Superior temporal gyrus (tissue), 1 donor: ENCODE data around the gene VKORC1.
A peak's percentile ranks its signal among the peaks of the same experiment; 100 is the strongest.
"Not testable (repeated sequence)": the region's sequence is repeated elsewhere in the genome, so short reads cannot be mapped to it uniquely, and the experiment has no call there.

Experiments used
- DNase-seq: peaks from one replicate; pipeline ENCODE4 v3.0.0-alpha.2; 2016; ENCODE audit errors: extremely low spot score

The VKORC1 gene

DNA sequence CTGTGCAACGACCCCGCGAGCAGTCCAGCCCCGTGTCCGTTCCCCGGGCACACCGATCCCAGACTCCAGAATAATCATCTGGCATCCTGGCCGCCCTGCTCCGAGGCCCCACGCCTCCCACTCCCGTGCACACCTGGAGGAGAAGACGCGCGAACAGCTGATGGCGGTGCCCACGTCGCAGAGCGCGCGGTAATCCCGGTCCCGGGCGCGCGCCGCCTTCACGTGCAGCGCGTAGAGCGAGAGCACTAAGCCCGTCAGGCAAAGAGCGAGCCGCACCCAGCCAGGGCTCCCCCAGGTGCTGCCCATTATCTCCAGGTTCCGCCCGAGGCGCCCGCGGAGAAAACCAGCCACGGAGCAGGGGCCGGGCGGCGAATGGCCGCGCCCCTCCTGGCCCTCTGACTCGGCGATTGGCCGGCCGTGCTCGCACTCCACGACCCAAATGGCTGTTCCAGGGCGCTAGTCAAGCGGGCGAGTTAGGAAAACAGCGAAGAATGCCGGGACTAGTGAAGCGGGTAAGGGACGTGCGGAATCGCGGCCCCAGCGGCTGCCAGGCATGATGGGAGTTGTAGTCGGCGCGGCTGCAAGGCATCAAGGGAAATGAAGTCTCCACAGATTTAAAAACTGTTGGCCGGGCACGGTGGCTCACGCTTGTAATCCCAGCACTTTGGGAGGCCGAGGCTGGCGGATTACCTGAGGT, at the start of gene VKORC1:
TSS of gene VKORC1 (minus strand) at position 374 of the 697 bp plus-strand sequence. CDS start at position 306, 68 bp downstream.
- peak; percentile 95 for DNase-seq

DNA sequence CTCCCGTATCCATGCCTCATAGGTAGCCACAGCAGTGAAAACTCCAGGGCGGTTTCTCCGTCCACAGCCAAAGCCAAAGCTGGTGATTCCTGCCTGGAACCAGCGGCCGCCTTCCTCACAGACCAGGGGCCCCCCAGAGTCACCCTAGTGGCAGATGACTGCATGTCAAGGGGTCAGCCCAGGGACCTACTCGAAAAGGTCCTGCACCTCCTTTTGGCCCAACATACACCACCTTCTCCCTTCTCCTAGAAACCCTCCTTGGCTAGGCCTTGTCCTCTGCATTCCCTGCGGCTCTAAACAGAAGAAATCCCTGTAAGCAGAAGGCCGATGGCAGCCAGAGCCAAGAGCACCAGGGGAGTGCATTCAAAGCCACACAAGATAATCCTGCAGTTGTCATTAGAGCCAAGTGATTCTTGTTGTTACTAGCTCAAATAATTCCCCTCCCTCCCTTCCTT, 49.1 kb upstream of the VKORC1 start:
- no peak for DNase-seq

DNA sequence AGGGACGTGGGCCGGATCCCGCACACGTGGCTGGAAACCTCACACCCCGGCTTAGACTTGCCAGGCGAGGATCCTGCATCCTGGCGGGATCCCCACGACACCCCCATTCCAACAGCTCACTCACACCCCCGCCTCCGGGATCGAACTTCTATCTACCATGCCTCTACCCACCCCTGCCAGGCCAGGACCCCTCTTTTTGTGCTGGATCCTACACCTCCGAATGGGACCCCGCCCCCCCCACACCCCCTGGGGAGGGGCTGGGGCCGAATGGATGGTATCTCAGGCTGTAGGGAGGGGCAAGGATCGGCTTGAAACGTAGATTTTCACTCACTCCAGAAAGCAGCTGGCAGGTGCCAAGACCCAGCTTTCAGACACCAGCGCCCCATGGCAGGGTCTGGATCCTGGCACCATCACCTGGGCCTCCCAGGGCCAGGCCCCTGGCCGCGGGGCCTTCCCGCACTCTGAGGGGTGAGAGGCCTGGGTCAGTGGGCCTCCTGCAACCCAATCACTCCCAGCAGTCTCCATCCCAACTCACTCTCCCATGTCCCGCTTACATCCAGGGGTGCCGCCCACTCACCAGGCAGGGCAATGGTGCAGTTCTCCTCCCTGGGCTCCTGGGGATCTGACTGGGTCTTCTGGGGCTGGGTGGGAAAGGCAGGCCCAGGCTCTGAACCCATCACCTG, 48.6 kb upstream of the VKORC1 start:
- DNase-seq = no peak

DNA sequence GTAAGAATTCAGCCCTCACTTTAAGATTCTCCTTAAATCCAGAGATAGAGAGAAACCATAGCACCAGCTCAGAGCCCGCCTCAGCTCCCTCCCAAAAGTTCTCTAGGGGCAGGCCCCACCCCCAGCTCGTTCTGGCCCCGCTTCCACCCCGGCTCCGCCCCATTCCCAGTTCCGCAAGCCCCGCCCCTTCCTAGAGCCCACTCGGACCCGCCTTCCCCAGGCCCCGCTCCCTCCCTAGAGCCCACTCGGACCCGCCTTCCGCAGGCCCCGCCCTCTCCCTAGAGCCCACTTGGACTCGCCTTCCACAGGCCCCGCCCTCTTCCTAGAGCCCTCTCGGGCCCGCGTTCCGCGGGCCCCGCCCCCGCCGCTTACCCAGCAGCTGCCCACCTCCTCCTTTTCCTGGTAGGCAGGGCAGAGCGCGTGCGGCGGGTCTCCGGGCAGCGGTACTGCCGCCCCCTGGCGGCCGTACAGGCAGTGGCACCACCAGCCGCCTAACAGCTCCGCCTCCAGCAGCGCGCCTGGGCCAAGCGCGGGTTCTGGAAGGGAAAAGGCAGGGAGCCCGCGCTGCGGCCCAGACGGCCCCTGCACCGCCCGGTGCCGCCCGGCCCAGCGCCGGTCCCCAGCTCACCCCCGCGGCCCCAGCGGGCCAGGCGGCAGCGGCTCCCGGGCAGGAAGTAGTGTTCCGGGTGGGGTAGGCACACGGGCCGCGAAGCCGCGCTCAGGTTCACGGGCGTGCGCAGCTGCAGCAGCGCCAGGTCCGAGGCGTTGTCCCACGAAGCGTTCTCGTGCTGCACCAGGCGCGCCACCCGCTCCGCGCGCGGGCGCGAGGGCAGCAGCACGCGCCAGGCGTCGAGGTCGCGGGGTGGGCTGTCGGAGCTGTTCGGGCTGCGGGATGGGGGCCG, 47.8 kb upstream of the VKORC1 start:
- peak; percentile 89 for DNase-seq

DNA sequence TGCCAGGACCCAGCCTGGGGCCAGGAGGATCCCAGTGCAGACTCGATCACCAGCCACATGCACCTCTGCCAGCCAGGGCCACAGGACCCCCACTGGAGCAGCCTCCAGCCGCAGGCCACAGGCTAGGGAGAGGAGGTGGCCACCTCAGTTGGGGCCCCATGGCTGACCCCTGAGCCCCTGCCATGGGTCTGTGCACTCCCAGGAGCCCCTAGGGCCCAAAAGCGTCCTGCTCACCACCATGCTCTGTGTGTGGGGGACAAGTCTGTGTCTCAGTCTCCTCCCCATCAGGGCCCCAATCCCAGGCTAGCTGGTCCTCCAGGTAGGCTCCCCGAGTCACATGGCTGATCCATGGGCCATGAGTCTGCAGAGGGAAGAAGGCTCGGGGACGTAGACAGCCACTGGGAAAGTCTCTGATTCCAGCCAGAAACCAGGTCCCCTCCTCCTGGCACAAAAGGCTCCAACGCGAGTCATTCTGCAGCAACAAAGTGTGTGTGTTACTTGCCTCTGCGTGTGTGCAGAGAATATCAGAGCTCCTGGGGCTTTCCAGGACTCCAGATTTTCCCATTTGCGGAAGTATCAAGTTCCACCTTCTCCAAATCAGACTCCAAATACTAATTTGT, 47.0 kb upstream of the VKORC1 start:
- no peak for DNase-seq

DNA sequence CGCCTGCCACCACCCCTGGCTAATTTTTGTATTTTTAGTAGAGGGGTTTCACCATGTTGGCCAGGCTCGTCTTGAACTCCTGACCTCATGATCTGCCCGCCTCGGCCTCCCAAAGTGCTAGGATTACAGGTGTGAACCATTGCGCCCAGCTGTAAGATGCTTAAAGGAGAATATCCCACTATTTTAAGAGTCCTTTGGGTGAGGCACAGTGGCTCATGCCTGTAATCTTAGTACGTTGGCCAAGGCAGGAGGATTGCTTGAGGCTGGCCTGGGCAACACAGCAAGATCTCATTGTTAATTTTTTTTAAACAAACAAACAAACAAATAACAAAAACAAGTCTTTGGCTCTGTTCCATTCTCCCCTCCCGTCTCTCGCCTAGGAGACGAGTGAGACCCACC, 46.5 kb upstream of the VKORC1 start:
- DNase-seq = not testable (repeated sequence)

DNA sequence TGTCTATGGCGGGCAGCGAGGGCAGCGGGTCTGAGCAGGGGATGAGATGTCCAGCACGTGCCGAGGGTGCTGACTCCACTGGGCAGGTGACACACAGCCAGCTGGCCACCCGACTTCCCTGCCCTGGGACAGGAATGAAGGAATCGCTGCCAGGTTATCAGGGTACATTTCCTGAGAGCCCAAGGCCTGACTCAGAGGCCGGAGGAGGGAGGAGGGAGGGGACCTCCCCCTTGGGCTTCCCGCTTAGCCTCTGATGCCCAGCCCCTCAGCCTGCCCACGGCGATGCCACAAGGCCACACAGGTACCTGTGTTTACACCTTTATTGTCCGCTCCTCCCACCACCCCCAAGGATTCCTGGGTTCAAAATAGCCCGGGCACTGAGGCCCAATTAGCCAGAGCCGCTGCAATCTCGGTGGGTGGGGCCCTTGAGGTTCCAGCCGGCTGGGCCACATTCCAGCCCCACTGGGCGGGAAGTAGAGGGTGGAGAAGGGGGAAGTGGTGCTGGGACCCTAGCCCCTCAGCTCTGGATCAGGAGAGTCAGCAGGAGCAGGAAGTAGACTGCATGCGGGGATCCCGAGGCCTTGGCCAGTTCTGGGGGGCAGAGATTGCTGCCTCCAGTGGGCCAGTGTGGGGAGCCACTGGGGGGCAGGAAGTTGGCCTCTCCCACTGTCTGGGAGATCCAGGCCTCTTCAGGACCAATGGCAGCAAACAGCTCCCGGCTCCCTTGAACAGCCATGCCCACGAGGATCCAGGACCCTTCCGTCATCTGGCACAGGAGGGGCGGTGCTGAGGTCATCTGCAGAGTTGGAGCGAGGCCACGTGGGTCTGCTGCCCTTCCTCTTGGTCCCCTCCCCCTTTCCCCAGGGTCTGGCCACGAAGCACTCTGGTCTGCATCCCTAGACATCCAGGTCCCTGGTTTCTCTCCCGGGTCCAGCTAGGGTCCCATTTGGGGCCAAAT, 44.3 kb upstream of the VKORC1 start:
- no peak for DNase-seq

DNA sequence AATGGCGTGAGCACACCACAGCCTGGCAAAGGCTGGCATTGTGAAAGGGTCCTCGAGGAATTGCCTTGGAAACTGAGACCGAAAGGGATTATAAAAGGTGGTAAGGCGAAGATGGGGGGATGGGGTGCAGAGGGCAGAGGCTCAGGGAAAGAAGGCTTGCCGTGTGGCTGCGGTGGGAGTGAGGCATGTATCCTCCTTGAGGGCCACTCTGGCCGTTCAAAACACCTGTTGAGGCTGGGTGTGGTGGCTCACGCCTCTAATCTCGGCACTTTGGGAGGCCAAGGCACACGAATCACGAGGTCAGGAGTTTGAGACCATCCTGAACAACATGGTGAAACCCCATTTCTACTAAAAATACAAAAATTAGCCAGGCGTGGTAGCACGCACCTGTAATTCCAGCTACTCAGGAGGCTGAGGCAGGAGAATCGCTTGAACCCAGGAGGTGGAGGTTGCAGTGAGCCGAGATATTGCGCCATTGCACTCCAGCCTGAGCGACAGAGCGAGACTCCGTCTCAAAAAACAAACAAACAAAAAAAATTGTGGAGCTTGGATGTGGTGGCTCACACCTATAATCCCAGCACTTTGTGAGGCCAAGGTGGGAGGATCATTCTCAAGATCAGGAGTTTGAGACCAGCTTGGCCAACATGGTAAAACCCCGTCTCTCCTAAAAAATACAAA, 42.4 kb upstream of the VKORC1 start:
- DNase-seq = not testable (repeated sequence)

DNA sequence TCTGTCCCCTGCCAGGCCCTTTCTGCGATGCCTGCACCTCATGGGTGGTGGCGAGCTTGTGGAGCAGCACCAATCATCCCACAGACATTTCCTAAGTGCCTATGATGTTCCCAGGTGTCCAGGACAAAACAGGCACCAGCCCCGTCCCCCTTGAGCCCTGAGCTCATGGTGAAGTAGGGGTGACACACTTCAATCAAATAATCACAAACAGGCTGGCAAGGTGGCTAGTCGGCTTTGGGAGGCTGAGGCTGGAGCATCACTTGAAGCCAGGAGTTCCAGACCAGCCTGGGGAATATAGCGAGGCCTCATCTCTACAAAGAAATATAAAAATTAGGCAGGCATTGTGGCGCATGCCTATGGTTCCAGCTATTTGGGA, 41.7 kb upstream of the VKORC1 start:
- no peak for DNase-seq

DNA sequence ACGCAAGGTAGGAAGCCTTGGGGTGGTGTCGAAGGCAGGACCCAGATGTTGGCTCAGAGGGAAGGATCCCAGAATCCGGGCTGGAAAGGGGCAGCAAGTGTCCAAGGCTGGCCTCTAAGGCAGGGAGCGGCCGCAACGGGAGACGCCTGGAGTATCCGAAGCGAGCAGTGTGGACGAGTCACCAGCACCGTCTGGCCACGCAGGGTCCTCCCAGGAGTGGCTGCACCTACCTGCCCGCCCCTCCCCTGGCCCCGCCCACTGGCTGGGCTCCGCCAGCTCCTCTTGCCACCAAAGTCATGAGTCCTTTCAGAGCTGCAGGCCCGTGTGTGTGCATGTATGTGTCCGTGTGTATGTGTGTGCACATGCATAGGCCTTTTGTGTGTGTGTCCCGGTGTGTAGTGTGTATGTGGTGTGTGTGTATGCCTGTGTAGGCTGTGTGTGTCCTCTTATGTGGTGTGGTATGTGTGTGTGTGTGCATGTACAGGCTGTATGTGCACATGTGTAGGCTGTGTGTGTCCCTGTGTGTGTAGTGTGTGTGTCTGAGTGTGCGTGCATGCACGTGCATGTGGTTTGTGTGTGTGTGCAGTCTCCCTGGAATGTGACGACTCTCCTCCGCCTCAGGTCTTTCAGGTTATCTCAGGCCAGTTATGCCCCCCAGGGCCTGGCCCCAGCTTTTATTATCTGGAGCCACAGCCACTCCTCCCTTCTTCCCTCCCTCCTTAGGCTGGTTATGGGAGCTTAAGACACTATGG, 41.1 kb upstream of the VKORC1 start, which contains the start of gene PRSS8:
TSS of gene PRSS8 (minus strand) at position 193 of the 752 bp plus-strand sequence. CDS start 229 bp downstream, outside the sequence.
- no peak for DNase-seq

DNA sequence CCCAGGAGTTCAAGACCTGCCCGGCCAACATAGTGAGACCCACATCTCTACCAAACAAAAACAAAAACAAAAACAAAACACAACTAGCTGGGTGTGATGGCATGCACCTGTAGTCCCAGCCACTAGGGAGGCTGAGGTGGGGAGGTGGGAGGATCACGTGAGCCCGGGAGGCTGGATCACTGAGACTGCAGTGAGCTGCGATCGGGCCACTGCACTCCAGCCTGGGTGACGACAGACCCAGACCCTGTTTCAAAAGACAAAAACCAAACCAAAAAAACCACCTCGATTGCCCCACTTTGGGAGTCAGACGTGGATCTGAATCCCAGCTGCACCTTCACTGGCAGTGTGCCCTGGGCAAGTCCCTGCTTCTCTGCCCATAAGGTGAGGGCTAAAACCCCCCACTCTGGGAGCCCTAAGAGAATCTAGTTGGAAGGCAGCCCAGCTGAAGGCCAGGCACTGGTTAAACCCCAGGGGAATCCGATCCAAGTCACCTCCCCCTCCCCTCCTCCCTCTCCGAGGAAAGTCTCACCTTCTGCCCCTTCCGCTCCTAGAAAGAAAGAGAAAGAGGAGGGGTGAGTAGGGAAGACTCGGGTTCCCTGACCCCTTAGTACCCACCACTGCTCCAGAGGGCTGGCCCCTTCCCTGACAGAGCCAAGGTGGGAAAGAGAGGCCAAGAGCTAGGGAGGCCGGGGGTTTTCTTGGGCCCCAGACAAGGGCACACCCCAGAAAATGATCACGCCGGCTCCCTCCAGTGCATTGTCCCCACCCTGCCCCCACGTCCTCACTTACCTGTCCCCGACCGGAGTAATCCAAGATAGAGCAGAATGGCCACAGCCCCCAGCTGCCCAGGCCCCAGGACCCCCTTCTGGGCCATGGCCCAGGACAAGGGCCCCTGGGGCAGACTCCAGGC, 40.3 kb upstream of the VKORC1 start:
- no peak for DNase-seq

DNA sequence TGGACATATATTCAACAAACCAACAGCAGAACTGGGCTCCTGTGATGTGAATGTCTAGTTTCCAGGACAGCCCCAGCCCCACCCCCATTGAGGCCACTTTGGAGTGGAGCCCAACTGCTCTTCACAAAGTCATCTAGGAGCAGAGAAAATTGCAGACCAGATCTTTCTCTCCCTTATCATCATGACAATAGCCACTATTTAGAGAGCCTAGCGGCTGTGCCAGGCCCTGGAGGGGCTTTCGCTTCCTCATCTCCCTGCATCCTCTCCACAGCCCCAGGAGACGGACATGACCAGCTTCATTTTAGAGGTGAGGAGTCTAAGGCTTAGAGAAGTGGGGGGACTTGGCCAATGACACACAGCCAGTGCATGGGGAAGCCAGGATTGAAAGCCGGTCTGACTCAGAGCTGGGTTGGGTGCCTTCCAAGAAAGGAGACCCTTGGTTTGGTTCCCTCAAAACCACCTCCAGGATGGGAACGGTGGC, 39.5 kb upstream of the VKORC1 start:
- DNase-seq = no peak

DNA sequence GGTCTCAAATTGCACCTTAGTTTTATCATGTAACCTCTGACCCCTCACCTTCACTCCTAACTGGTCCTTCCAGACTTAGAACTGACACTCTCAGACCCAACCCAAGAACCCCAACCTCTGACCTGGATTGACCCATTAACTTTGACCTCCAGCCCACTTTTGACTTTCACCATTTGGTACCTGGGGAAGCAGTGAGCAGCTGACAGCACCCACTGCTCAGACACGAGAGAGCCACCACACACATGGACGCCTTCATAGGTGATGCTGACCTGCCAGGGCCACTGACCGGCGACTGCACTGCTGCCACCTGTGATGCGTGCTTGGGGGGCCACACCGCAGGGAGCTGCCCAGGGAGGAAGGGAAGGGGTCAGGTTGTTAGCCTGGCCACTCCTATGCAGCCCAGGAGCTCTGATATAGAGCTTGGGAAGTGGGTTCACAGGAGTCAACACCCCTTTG, 38.5 kb upstream of the VKORC1 start:
- DNase-seq = no peak

DNA sequence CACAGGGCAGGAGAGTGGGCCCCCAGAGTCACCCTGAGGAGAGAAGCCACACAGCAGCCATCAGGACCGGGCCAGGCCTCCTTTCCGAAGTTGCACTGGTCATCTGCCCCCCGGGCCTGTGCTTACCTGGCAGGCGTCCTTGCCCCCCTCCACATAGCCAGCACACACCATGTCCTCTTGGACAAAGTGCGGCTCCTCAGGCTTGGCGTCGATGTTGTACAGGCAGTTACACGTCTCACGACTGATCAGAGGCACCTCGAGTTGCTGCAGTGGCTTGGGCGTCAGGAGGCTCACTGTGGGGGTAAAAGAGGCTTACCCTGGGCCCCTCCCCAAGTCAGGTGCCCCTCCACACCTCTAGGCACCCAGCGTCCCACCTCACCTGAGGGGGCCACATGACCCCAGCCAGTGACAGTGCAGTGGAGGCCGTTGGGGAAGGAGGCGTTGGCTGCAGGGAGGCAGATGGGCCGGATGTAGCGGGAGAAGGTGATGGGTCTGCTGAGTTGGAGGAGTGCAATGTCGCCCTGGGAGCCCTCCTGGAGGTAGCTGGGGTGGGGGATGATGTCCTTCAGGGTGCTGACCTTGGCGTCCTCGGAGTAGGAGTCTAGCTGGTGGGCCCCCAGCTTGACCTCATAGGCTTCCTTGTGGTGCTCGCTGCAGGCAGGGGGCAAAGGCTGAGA, 37.8 kb upstream of the VKORC1 start:
- DNase-seq = no peak

DNA sequence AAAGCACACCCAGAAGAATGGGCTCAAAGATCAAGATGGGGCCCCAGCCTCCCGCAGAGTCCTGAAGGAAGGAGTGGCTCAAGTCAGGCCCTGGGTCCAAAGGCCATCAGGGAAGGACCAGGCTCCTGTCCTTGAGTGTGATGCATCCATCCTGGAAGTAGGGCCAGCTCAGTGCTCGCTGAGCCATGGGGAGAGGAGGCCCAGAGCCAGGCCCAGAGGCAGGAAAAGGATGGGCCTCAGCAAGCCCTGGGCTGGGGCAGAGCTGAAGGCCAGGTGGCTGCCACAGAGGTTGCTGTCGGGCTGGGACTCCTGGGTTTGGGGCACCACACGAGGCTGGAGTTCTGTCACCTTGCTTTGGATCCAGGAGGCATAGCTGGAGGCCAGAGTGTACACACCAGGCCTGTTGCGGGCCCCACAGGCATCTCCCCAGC, 37.3 kb upstream of the VKORC1 start:
- DNase-seq = no peak

DNA sequence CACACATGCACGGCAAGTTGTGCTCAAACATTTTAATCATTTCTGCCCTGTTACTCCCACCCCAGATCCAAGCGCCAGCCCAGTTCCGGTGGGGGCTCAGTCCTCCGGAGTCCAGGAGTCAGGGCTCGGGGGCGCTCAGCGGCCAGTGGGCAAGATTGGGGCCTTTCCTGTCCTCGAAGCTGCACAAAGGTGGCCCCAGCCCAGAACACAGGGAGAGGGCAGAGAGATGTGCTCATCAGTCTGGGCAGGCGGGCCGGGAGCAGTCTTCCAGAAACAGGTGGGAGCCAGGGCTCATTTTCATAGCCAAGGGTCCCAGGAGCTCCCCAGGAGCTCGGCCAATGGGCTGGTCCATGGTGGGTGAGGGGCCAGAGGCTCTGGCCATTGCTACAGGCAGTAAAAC, 36.8 kb upstream of the VKORC1 start:
- no peak for DNase-seq

DNA sequence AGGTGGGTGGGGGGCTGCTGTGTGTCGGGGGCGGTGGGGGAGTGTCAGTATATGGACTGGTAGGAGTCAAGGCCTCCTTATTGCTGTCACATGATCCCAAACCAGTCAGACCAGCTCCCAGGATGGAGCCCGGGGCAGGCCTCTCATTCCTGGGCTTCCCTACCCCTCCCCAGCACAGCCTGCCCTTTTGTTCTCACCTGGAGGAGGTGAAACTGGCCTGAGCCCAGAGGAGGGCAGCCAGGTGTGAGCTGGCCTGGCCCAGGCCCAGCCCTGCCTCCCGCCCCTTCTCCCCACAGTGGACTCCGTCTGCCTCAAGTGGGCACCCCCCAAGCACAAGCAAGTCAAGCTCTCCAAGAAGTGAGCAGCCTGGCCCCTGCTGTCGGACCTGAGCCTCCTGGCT, 36.3 kb upstream of the VKORC1 start:
- no peak for DNase-seq
